Measurements from ENCODE around the gene EPHB2.

- TF ChIP-seq CTCF (IDR thresholded peaks at IDR 0.05) (no peak), POLR2A (IDR thresholded peaks at IDR 0.05) (no peak)
Observed at GRCh38 chr1:22884806-22885530, 174.3 kb downstream of the EPHB2 start.

Measured in testis (tissue), 2 donors.